OCI-LY3 (cell line): ENCODE results near the gene FUT7.

Source experiments
- EZH2phosphoT487 ChIP-seq: fragments of 200-600 bp; shearing (Covaris generic); IDR thresholded peaks from 2 replicates; pipeline ENCODE4 v1.6.1; 2018; ENCODE audit warnings: antibody characterized with exemption, mixed run types, low read depth
- TF ChIP-seq, protein P1 (sequence below): fragments of 200-600, 300-600 bp; sonication (generic); IDR thresholded peaks from 2 replicates; pipeline ENCODE4 v1.5.1; 2014; ENCODE audit warnings: antibody characterized with exemption, low read length, low read depth

DNA sequence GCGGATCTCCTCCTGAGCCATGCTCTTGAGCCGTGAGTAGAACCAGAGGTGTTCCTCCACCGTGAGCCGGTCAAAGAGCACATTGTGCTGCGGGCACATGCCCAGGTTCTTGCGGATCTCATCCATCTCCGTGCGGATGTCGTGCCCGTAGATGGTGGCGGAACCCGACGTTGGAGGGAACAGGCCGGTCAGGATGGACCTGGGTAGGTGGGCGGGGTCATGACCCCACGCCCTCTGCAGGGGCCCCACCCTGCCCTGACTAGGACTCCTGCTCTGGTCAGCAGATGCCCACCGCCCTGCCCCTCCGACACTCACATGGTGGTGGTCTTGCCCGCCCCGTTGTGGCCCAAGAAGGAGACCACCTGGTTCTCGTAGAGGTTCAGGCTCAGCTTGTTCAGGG is 15.9 kb downstream of the FUT7 start:
- TF ChIP-seq, protein P1, sequence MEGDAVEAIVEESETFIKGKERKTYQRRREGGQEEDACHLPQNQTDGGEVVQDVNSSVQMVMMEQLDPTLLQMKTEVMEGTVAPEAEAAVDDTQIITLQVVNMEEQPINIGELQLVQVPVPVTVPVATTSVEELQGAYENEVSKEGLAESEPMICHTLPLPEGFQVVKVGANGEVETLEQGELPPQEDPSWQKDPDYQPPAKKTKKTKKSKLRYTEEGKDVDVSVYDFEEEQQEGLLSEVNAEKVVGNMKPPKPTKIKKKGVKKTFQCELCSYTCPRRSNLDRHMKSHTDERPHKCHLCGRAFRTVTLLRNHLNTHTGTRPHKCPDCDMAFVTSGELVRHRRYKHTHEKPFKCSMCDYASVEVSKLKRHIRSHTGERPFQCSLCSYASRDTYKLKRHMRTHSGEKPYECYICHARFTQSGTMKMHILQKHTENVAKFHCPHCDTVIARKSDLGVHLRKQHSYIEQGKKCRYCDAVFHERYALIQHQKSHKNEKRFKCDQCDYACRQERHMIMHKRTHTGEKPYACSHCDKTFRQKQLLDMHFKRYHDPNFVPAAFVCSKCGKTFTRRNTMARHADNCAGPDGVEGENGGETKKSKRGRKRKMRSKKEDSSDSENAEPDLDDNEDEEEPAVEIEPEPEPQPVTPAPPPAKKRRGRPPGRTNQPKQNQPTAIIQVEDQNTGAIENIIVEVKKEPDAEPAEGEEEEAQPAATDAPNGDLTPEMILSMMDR, result no peak
- no peak for TF ChIP-seq EZH2phosphoT487
